ENCODE data around the gene A2M. TPM values are rescaled to one million over a fixed set of nuclear protein-coding genes. Genes with fewer than 3 reads are reported as not detected.
A peak's percentile ranks its signal among the peaks of the same experiment; 100 is the strongest.

A2M gene
- total RNA-seq, 4 donors from 2014 or later, result 14.7 to 467 (median 92.4) TPM

GRCh38 chr12:9109213-9109522 lies 6.6 kb downstream of the A2M start:
- no peak for TF ChIP-seq POLR2A (IDR thresholded peaks at IDR 0.05)
- TF ChIP-seq CTCF (IDR thresholded peaks at IDR 0.05), result no peak
- WGBS, 2 donors, result 75 to 79% methylated on average over 1 of the region's 1 CpG
- Histone ChIP-seq H3K36me3 (peaks cover 0 to 60% (median 0%) of the 10 kb centered on the region in 3 donors), H3K9me3 (no peaks in the 10 kb centered on the region), H3K4me1 (peaks cover 0 to 6% (median 4%) of the 10 kb centered on the region in 3 donors), H3K27me3 (no peaks in the 10 kb centered on the region), H3K27ac (no peak overlapping the region), H3K4me3 (no peak overlapping the region)
- no peak for DNase-seq
- intact Hi-C loops (cut with DNase I), result no loop called here

GRCh38 chr12:9108504-9109212 lies 7.1 kb downstream of the A2M start:
- Histone ChIP-seq H3K27ac (peak overlapping the region in 1 of 4 donors; percentile 22), H3K9me3 (no peaks in the 10 kb centered on the region), H3K27me3 (no peaks in the 10 kb centered on the region), H3K36me3 (peaks cover 0 to 65% (median 0%) of the 10 kb centered on the region in 3 donors), H3K4me1 (peaks cover 0 to 6% (median 4%) of the 10 kb centered on the region in 3 donors), H3K4me3 (no peak overlapping the region)
- DNase-seq, result no peak
- TF ChIP-seq POLR2A (IDR thresholded peaks at IDR 0.05), result no peak
- TF ChIP-seq CTCF (IDR thresholded peaks at IDR 0.05), result no peak
- 58 to 62% methylated on average over 5 of the region's 5 CpGs for WGBS, 2 donors
- intact Hi-C loops (cut with DNase I), result no loop called here

GRCh38 chr12:9107542-9107873 lies 8.2 kb downstream of the A2M start:
- H3K9me3 ChIP-seq, result no peaks in the 10 kb centered on the region
- H3K27ac ChIP-seq, result no peak overlapping the region
- peaks cover 0 to 6% (median 2%) of the 10 kb centered on the region in 3 donors for H3K4me1 ChIP-seq
- 86 to 94% methylated on average over 3 of the region's 3 CpGs for WGBS, 2 donors
- DNase-seq, result no peak
- no peak overlapping the region for H3K4me3 ChIP-seq
- H3K27me3 ChIP-seq, result no peaks in the 10 kb centered on the region
- intact Hi-C loops (cut with DNase I), result no loop called here
- peaks cover 0 to 74% (median 0%) of the 10 kb centered on the region in 3 donors for H3K36me3 ChIP-seq
- TF ChIP-seq CTCF (IDR thresholded peaks at IDR 0.05) (no peak), POLR2A (IDR thresholded peaks at IDR 0.05) (no peak)

GRCh38 chr12:9106610-9107541 lies 8.8 kb downstream of the A2M start:
- TF ChIP-seq POLR2A (IDR thresholded peaks at IDR 0.05) (no peak), CTCF (IDR thresholded peaks at IDR 0.05) (no peak)
- WGBS, 2 donors, result 87 to 93% methylated on average over 11 of the region's 11 CpGs

GRCh38 chr12:9106067-9106466 lies 9.7 kb downstream of the A2M start:
- no peak for DNase-seq
- Histone ChIP-seq H3K36me3 (peaks cover 0 to 83% (median 0%) of the 10 kb centered on the region in 3 donors), H3K27me3 (no peaks in the 10 kb centered on the region), H3K9me3 (no peaks in the 10 kb centered on the region), H3K4me1 (no peaks in the 10 kb centered on the region), H3K4me3 (no peak overlapping the region), H3K27ac (no peak overlapping the region)
- WGBS, 2 donors, result 71 to 85% methylated on average over 1 of the region's 1 CpG
- intact Hi-C loops (cut with DNase I), result no loop called here
- TF ChIP-seq CTCF (IDR thresholded peaks at IDR 0.05), result no peak
- no peak for TF ChIP-seq POLR2A (IDR thresholded peaks at IDR 0.05)

More at GRCh38 chr12:9106610-9107541, 8.8 kb downstream of the A2M start:
- intact Hi-C loops (cut with DNase I), result no loop called here
- no peak for DNase-seq
- Histone ChIP-seq H3K9me3 (no peaks in the 10 kb centered on the region), H3K4me1 (no peaks in the 10 kb centered on the region), H3K36me3 (peaks cover 0 to 81% (median 0%) of the 10 kb centered on the region in 3 donors), H3K27ac (no peak overlapping the region), H3K27me3 (no peaks in the 10 kb centered on the region), H3K4me3 (no peak overlapping the region)
